Suprapubic skin (tissue), 4 donors: Measurements from ENCODE around the gene SYNE3.

Experiments used
- CTCF ChIP-seq, 2 donors: fragments of 200-600 bp in 1 of 2; fragments of 450-650 bp in 1 of 2; sonication (generic) in 1 of 2; IDR thresholded peaks; one replicate each; pipeline ENCODE4 v1.5.1; 2016 to 2019; ENCODE audit warnings: antibody characterized with exemption in 2 of 2, mild to moderate bottlenecking in 1 of 2, moderate library complexity in 1 of 2
- EP300 ChIP-seq: sonication (generic); formaldehyde crosslinking; IDR thresholded peaks from one replicate; pipeline ENCODE4 v1.6.1; 2017; ENCODE audit warnings: antibody characterized with exemption
- POLR2A ChIP-seq, 2 donors: fragments of 450-650 bp; IDR thresholded peaks; one replicate each; pipeline ENCODE4 v1.6.1; 2017; ENCODE audit warnings: antibody characterized with exemption in 2 of 2, mild to moderate bottlenecking in 2 of 2, moderate library complexity in 2 of 2
- POLR2AphosphoS5 ChIP-seq, 3 donors: sonication (generic); formaldehyde crosslinking; IDR thresholded peaks; one replicate each; pipeline ENCODE4 v1.6.1; 2017; ENCODE audit warnings: antibody characterized with exemption in 3 of 3

GRCh38 chr14:95503365-95504134 is 12.9 kb downstream of the SYNE3 start:
- TF ChIP-seq CTCF (IDR thresholded peaks at IDR 0.05) (no peak), POLR2AphosphoS5 (IDR thresholded peaks at IDR 0.05) (no peak), POLR2A (IDR thresholded peaks at IDR 0.05) (no peak), EP300 (no peak)
